ENCODE measurements around the gene PPM1L. TPM values are rescaled to one million over a fixed set of nuclear protein-coding genes. Genes with fewer than 3 reads are reported as not detected.

Gene PPM1L
- total RNA-seq, 1 donor from 2014 or later: 10.6 TPM

GRCh38 chr3:160886421-160886820 is 130.4 kb downstream of the PPM1L start:
- H3K9me3 Mint-ChIP-seq: peaks cover 41% of the 10 kb centered on the region
- peaks cover 8% of the 10 kb centered on the region for H3K36me3 Mint-ChIP-seq
- no peak for DNase-seq (ENCODE audit: low spot score in 2 of 2, unreplicated experiment in 2 of 2)
- no peak overlapping the region for H3K27ac Mint-ChIP-seq
- no peak for TF ChIP-seq CTCF (IDR thresholded peaks at IDR 0.05; ENCODE audit: unreplicated experiment)
- H3K27me3 Mint-ChIP-seq (ENCODE audit: low read depth): no peaks in the 10 kb centered on the region
- H3K4me1 Mint-ChIP-seq: peaks cover 22% of the 10 kb centered on the region
- no peak overlapping the region for H3K4me3 Mint-ChIP-seq

GRCh38 chr3:160893207-160893606 is 137.2 kb downstream of the PPM1L start:
- Mint-ChIP-seq H3K27me3 (ENCODE audit: low read depth) (no peaks in the 10 kb centered on the region), H3K36me3 (no peaks in the 10 kb centered on the region), H3K4me1 (no peaks in the 10 kb centered on the region), H3K4me3 (no peak overlapping the region), H3K27ac (no peak overlapping the region), H3K9me3 (peaks cover 29% of the 10 kb centered on the region)
- TF ChIP-seq CTCF (IDR thresholded peaks at IDR 0.05; ENCODE audit: unreplicated experiment): no peak
- no peak for DNase-seq (ENCODE audit: low spot score in 2 of 2, unreplicated experiment in 2 of 2)

- H3K4me3 Mint-ChIP-seq: no peak overlapping the region
- TF ChIP-seq CTCF (IDR thresholded peaks at IDR 0.05; ENCODE audit: unreplicated experiment): no peak
- no peaks in the 10 kb centered on the region for H3K36me3 Mint-ChIP-seq
- H3K9me3 Mint-ChIP-seq: no peaks in the 10 kb centered on the region
- H3K27ac Mint-ChIP-seq: no peak overlapping the region
- no peak for DNase-seq (ENCODE audit: low spot score in 2 of 2, unreplicated experiment in 2 of 2)
- no peaks in the 10 kb centered on the region for H3K27me3 Mint-ChIP-seq (ENCODE audit: low read depth)
- H3K4me1 Mint-ChIP-seq: peaks cover 4% of the 10 kb centered on the region
These were observed 148.7 kb downstream of the PPM1L start for GRCh38 chr3:160904691-160905090.

GRCh38 chr3:160906646-160907045 is 150.6 kb downstream of the PPM1L start:
- DNase-seq (ENCODE audit: low spot score in 2 of 2, unreplicated experiment in 2 of 2): no peak
- Mint-ChIP-seq H3K36me3 (no peaks in the 10 kb centered on the region), H3K9me3 (no peaks in the 10 kb centered on the region), H3K4me3 (no peak overlapping the region), H3K27me3 (ENCODE audit: low read depth) (no peaks in the 10 kb centered on the region), H3K4me1 (peaks cover 4% of the 10 kb centered on the region), H3K27ac (no peak overlapping the region)
- TF ChIP-seq CTCF (IDR thresholded peaks at IDR 0.05; ENCODE audit: unreplicated experiment): no peak

GRCh38 chr3:160909917-160910316 is 153.9 kb downstream of the PPM1L start:
- H3K4me3 Mint-ChIP-seq: no peak overlapping the region
- DNase-seq (ENCODE audit: low spot score in 2 of 2, unreplicated experiment in 2 of 2): no peak
- H3K4me1 Mint-ChIP-seq: peaks cover 4% of the 10 kb centered on the region
- no peak overlapping the region for H3K27ac Mint-ChIP-seq
- H3K36me3 Mint-ChIP-seq: no peaks in the 10 kb centered on the region
- TF ChIP-seq CTCF (IDR thresholded peaks at IDR 0.05; ENCODE audit: unreplicated experiment): no peak
- H3K9me3 Mint-ChIP-seq: peaks cover 8% of the 10 kb centered on the region
- H3K27me3 Mint-ChIP-seq (ENCODE audit: low read depth): no peaks in the 10 kb centered on the region

- Mint-ChIP-seq H3K9me3 (peaks cover 8% of the 10 kb centered on the region), H3K27me3 (ENCODE audit: low read depth) (no peaks in the 10 kb centered on the region), H3K4me1 (peaks cover 4% of the 10 kb centered on the region), H3K4me3 (no peak overlapping the region), H3K27ac (no peak overlapping the region), H3K36me3 (peaks cover 1% of the 10 kb centered on the region)
- no peak for TF ChIP-seq CTCF (IDR thresholded peaks at IDR 0.05; ENCODE audit: unreplicated experiment)
- no peak for DNase-seq (ENCODE audit: low spot score in 2 of 2, unreplicated experiment in 2 of 2)
These were observed 155.4 kb downstream of the PPM1L start for GRCh38 chr3:160911411-160911810.
